ENCODE data around the gene PDE9A.

The PDE9A gene

DNA sequence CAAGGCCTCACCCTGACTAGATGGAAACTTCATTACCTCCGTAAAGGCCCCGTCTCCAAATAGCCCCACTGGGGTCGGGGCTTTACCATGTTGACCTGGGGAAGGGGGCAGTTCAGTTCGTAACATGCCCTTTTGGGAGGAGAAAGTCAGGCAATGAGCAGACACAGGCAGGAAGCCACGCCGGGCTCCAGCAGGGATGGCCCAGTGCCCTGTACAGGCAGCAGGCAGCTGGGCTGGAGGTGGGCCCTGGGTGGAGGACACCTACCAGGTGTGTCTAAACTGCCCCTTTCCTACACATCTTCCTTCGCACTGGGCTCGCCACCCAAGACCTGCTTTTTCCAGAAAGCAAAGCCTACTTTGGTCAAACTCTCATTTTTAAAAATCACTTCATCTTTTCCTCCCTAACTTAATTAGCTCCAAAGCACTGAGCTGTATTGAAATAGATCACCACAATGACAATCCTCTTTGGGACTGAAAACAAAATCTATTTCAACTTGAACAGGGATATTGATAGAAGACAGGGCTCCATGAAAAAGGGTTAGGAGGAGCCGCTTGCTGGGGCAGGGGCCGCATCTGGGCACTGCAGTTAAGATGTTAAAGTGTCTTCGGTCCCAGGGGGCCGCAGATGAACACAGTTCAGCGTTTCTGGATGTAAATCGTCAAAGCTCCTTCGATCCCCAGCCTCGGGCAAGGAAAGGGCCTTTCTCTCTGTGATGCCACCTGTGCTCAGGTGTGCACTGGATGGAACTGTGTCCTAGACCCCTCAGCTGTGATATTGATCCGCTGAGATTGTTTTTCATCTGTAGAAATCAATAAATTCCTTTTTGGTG lies 104.6 kb downstream of the PDE9A start:
- no peaks in the 10 kb centered on the region for H3K27me3 ChIP-seq (ENCODE audit: insufficient read depth, low read length)
- no peak for DNase-seq
- H3K9ac ChIP-seq (ENCODE audit: low read length): no peak overlapping the region
- no peak overlapping the region for H3K4me3 ChIP-seq (ENCODE audit: low read depth, low read length)
- H4K12ac ChIP-seq (ENCODE audit: low read depth, low read length): no peak overlapping the region
- no peak overlapping the region for H3K23ac ChIP-seq (ENCODE audit: low read length)
- no peaks in the 10 kb centered on the region for H3K79me2 ChIP-seq (ENCODE audit: control insufficient read depth, insufficient read depth, low read length, poor library complexity)
- H4K91ac ChIP-seq (ENCODE audit: low read depth, low read length): no peak overlapping the region
- H3K4me1 ChIP-seq (ENCODE audit: control insufficient read depth in 1 of 2, insufficient read depth in 2 of 2, low read length in 2 of 2): peaks cover 0 to 2% of the 10 kb centered on the region in 2 experiments
- peaks cover 2% of the 10 kb centered on the region for H3K9me3 ChIP-seq (ENCODE audit: insufficient read depth, low read depth, low read length)
- no peak overlapping the region for H3K4ac ChIP-seq (ENCODE audit: low read depth, low read length)
- no peak overlapping the region for H3K18ac ChIP-seq (ENCODE audit: low read length)
- no peak overlapping the region for H2BK5ac ChIP-seq (ENCODE audit: low read depth, low read length, poor library complexity)
- H3K4me2 ChIP-seq (ENCODE audit: low read length): no peak overlapping the region
- H3K79me1 ChIP-seq (ENCODE audit: low read length): no peaks in the 10 kb centered on the region
- no peak overlapping the region for H4K8ac ChIP-seq (ENCODE audit: low read depth, low read length)
- H2AK5ac ChIP-seq (ENCODE audit: low read length): no peak overlapping the region
- no peak overlapping the region for H2BK12ac ChIP-seq (ENCODE audit: low read length)
- no peak overlapping the region for H3K14ac ChIP-seq (ENCODE audit: low read length)
- H3K27ac ChIP-seq (ENCODE audit: low read depth, low read length): no peak overlapping the region
- H2AFZ ChIP-seq (ENCODE audit: insufficient read depth, low read length, poor library complexity): no peak overlapping the region
- no CpG with 5 or more reads among the region's 17 CpGs for WGBS (ENCODE audit: extremely low coverage, insufficient coverage, insufficient read length)
- no peak overlapping the region for H2BK120ac ChIP-seq (ENCODE audit: insufficient read depth, low read length, poor library complexity)
- H3K36me3 ChIP-seq (ENCODE audit: control insufficient read depth in 1 of 2, insufficient read depth in 2 of 2, low read length in 2 of 2): peaks cover 17 to 30% of the 10 kb centered on the region in 2 experiments

DNA sequence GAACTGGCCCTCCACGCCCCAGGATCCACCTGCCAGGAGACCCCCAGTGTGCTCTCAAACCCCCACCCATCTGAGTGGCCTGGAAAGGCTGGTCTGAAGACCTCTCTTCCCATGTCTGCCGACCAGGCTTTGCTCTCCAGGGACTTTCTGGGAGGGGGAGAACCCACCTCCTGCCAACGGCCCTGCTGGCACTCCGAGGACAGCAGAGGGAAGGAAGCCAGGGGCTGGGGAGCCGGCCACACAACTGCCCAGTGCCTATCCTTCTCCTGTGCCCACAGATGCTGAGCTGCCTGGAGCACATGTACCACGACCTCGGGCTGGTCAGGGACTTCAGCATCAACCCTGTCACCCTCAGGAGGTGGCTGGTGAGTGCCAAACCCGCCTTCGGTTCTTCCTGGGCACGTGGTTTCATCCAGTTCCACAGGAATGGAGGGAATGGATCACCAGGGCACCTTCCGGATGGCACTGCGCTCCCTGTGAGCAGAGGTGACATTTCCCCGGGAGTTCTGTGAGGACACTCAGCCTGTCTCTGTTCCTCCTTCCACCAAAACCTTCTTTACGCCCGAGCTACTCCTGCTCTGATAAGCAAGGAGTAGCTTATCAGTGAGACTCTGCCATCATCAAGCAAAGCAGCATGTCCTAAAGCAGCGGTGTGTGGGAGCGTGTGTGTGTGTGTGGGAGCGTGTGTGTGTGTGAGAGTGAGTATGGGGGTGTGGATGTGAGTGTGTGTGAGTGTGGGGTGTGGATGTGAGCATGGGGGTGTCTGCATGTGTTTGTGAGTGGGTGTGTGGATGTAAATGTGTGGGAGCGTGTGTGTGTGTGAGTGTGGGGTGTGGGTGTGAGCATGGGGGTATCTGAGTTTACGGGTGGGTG lies 105.5 kb downstream of the PDE9A start:
- no peaks in the 10 kb centered on the region for H3K27me3 ChIP-seq (ENCODE audit: insufficient read depth, low read length)
- H2AFZ ChIP-seq (ENCODE audit: insufficient read depth, low read length, poor library complexity): no peak overlapping the region
- H4K12ac ChIP-seq (ENCODE audit: low read depth, low read length): no peak overlapping the region
- H3K4me2 ChIP-seq (ENCODE audit: low read length): no peak overlapping the region
- H2BK5ac ChIP-seq (ENCODE audit: low read depth, low read length, poor library complexity): no peak overlapping the region
- DNase-seq: no peak
- H2BK12ac ChIP-seq (ENCODE audit: low read length): no peak overlapping the region
- WGBS (ENCODE audit: extremely low coverage, insufficient coverage, insufficient read length): 100% methylated on average over 2 of the region's 20 CpGs
- H3K36me3 ChIP-seq (ENCODE audit: control insufficient read depth in 1 of 2, insufficient read depth in 2 of 2, low read length in 2 of 2): peaks cover 20 to 33% of the 10 kb centered on the region in 2 experiments
- H2BK120ac ChIP-seq (ENCODE audit: insufficient read depth, low read length, poor library complexity): no peak overlapping the region
- no peak overlapping the region for H3K14ac ChIP-seq (ENCODE audit: low read length)
- no peak overlapping the region for H3K4ac ChIP-seq (ENCODE audit: low read depth, low read length)
- no peaks in the 10 kb centered on the region for H3K79me1 ChIP-seq (ENCODE audit: low read length)
- H3K9ac ChIP-seq (ENCODE audit: low read length): no peak overlapping the region
- no peak overlapping the region for H4K91ac ChIP-seq (ENCODE audit: low read depth, low read length)
- H3K79me2 ChIP-seq (ENCODE audit: control insufficient read depth, insufficient read depth, low read length, poor library complexity): no peaks in the 10 kb centered on the region
- H3K27ac ChIP-seq (ENCODE audit: low read depth, low read length): no peak overlapping the region
- no peak overlapping the region for H3K4me3 ChIP-seq (ENCODE audit: low read depth, low read length)
- no peaks in the 10 kb centered on the region for H3K9me3 ChIP-seq (ENCODE audit: insufficient read depth, low read depth, low read length)
- H3K23ac ChIP-seq (ENCODE audit: low read length): no peak overlapping the region
- H2AK5ac ChIP-seq (ENCODE audit: low read length): no peak overlapping the region
- H4K8ac ChIP-seq (ENCODE audit: low read depth, low read length): no peak overlapping the region
- no peak overlapping the region for H3K18ac ChIP-seq (ENCODE audit: low read length)
- peaks cover 0 to 2% of the 10 kb centered on the region in 2 experiments for H3K4me1 ChIP-seq (ENCODE audit: control insufficient read depth in 1 of 2, insufficient read depth in 2 of 2, low read length in 2 of 2)

DNA sequence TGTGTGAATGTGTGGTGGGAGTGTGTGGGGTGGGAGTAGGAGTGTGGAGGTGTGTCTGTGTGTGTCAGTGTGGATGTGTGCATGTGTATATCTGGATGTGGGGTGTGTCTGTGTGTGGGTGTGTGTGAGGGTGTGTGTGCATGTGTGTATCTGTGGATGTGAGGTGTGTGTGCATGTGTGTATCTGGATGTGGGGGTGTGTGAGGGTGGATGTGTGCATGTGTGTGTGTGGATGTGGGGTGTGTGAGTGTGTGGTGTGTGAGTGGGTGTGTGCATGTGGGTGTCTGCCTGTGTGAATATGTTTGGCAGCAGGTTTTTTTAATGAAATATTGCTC lies 106.1 kb downstream of the PDE9A start:
- H4K12ac ChIP-seq (ENCODE audit: low read depth, low read length): no peak overlapping the region
- H2AK5ac ChIP-seq (ENCODE audit: low read length): no peak overlapping the region
- H3K23ac ChIP-seq (ENCODE audit: low read length): no peak overlapping the region
- H3K4me2 ChIP-seq (ENCODE audit: low read length): no peak overlapping the region
- H3K27ac ChIP-seq (ENCODE audit: low read depth, low read length): no peak overlapping the region
- no peak overlapping the region for H2BK12ac ChIP-seq (ENCODE audit: low read length)
- H4K91ac ChIP-seq (ENCODE audit: low read depth, low read length): no peak overlapping the region
- no peaks in the 10 kb centered on the region for H3K9me3 ChIP-seq (ENCODE audit: insufficient read depth, low read depth, low read length)
- H2BK120ac ChIP-seq (ENCODE audit: insufficient read depth, low read length, poor library complexity): no peak overlapping the region
- peaks cover 23 to 37% of the 10 kb centered on the region in 2 experiments for H3K36me3 ChIP-seq (ENCODE audit: control insufficient read depth in 1 of 2, insufficient read depth in 2 of 2, low read length in 2 of 2)
- DNase-seq: no peak
- H3K9ac ChIP-seq (ENCODE audit: low read length): no peak overlapping the region
- H3K79me1 ChIP-seq (ENCODE audit: low read length): no peaks in the 10 kb centered on the region
- H2BK5ac ChIP-seq (ENCODE audit: low read depth, low read length, poor library complexity): no peak overlapping the region
- H3K4me3 ChIP-seq (ENCODE audit: low read depth, low read length): peak overlapping the region; percentile 3
- H3K4me1 ChIP-seq (ENCODE audit: control insufficient read depth in 1 of 2, insufficient read depth in 2 of 2, low read length in 2 of 2): no peaks in the 10 kb centered on the region
- H4K8ac ChIP-seq (ENCODE audit: low read depth, low read length): no peak overlapping the region
- no peak overlapping the region for H2AFZ ChIP-seq (ENCODE audit: insufficient read depth, low read length, poor library complexity)
- H3K79me2 ChIP-seq (ENCODE audit: control insufficient read depth, insufficient read depth, low read length, poor library complexity): no peaks in the 10 kb centered on the region
- H3K27me3 ChIP-seq (ENCODE audit: insufficient read depth, low read length): no peaks in the 10 kb centered on the region
- H3K14ac ChIP-seq (ENCODE audit: low read length): no peak overlapping the region
- H3K4ac ChIP-seq (ENCODE audit: low read depth, low read length): no peak overlapping the region
- H3K18ac ChIP-seq (ENCODE audit: low read length): no peak overlapping the region

DNA sequence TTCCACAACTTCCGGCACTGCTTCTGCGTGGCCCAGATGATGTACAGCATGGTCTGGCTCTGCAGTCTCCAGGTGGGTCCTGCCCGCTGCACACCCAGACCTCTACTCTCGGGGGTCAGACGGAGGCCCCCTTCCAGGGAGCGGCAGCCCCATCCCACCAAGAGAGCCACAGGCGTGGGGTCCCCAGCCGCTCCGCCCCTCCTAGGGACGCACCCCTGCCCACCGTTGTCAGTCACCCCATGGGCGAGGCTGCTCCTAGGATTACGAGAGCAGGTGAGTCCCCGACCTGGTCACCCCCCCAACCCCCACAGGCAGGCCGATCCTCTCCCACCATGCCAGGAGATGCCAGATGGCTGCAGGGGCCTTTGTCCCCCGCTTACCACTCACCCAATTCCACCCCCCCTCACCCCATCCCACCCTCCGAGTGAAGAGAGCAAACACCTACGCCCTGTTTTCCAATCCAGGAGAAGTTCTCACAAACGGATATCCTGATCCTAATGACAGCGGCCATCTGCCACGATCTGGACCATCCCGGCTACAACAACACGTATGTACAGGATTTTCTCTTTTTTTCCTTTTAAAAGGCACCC lies 107.0 kb downstream of the PDE9A start:
- Histone ChIP-seq H3K14ac (ENCODE audit: low read length) (no peak overlapping the region), H4K91ac (ENCODE audit: low read depth, low read length) (no peak overlapping the region), H3K4me1 (ENCODE audit: control insufficient read depth in 1 of 2, insufficient read depth in 2 of 2, low read length in 2 of 2) (no peaks in the 10 kb centered on the region), H3K27ac (ENCODE audit: low read depth, low read length) (no peak overlapping the region), H3K23ac (ENCODE audit: low read length) (no peak overlapping the region), H3K4ac (ENCODE audit: low read depth, low read length) (no peak overlapping the region), H3K4me2 (ENCODE audit: low read length) (no peak overlapping the region), H3K79me1 (ENCODE audit: low read length) (no peaks in the 10 kb centered on the region), H4K12ac (ENCODE audit: low read depth, low read length) (no peak overlapping the region), H2AK5ac (ENCODE audit: low read length) (no peak overlapping the region), H3K36me3 (ENCODE audit: control insufficient read depth in 1 of 2, insufficient read depth in 2 of 2, low read length in 2 of 2) (peaks cover 22 to 34% of the 10 kb centered on the region in 2 experiments), H3K9me3 (ENCODE audit: insufficient read depth, low read depth, low read length) (no peaks in the 10 kb centered on the region), H2BK5ac (ENCODE audit: low read depth, low read length, poor library complexity) (no peak overlapping the region), H3K79me2 (ENCODE audit: control insufficient read depth, insufficient read depth, low read length, poor library complexity) (no peaks in the 10 kb centered on the region), H2AFZ (ENCODE audit: insufficient read depth, low read length, poor library complexity) (no peak overlapping the region), H3K18ac (ENCODE audit: low read length) (no peak overlapping the region), H2BK120ac (ENCODE audit: insufficient read depth, low read length, poor library complexity) (no peak overlapping the region), H3K27me3 (ENCODE audit: insufficient read depth, low read length) (no peaks in the 10 kb centered on the region), H2BK12ac (ENCODE audit: low read length) (no peak overlapping the region), H4K8ac (ENCODE audit: low read depth, low read length) (no peak overlapping the region), H3K4me3 (ENCODE audit: low read depth, low read length) (no peak overlapping the region), H3K9ac (ENCODE audit: low read length) (no peak overlapping the region)
- no CpG with 5 or more reads among the region's 23 CpGs for WGBS (ENCODE audit: extremely low coverage, insufficient coverage, insufficient read length)
- no peak for DNase-seq

All from trophoblast cell (in vitro differentiated cells and primary cell).